ENCODE results near the gene CSRP1.
A peak's percentile ranks its signal among the peaks of the same experiment; 100 is the strongest.

The CSRP1 gene

GRCh38 chr1:201511941-201512539 is 5.1 kb upstream of the CSRP1 start:
- peak; percentile 77 for DNase-seq

- no peak for DNase-seq
Observed at GRCh38 chr1:201511396-201511940, 4.5 kb upstream of the CSRP1 start.

GRCh38 chr1:201510734-201511133 is 3.8 kb upstream of the CSRP1 start:
- no peak for DNase-seq

- no peak for DNase-seq
Observed at GRCh38 chr1:201509601-201510374, 2.9 kb upstream of the CSRP1 start.

GRCh38 chr1:201508809-201509208 is 1.9 kb upstream of the CSRP1 start:
- no peak for DNase-seq

GRCh38 chr1:201507360-201507675 is 395 bp upstream of the CSRP1 start:
- no peak for DNase-seq

GRCh38 chr1:201506092-201506491 is 831 bp downstream of the CSRP1 start:
- no peak for DNase-seq

- DNase-seq, result no peak
Observed at GRCh38 chr1:201505503-201505890, 1.4 kb downstream of the CSRP1 start.

GRCh38 chr1:201504799-201505502 is 2.0 kb downstream of the CSRP1 start:
- no peak for DNase-seq

- no peak for DNase-seq
Observed at GRCh38 chr1:201504179-201504631, 2.7 kb downstream of the CSRP1 start.

- no peak for DNase-seq
Observed at GRCh38 chr1:201503397-201504176, 3.3 kb downstream of the CSRP1 start.

- DNase-seq, result no peak
Observed at GRCh38 chr1:201502511-201502857, 4.4 kb downstream of the CSRP1 start.

- DNase-seq, result no peak
Observed at GRCh38 chr1:201501812-201502510, 5.0 kb downstream of the CSRP1 start.

GRCh38 chr1:201501144-201501543 is 5.8 kb downstream of the CSRP1 start:
- no peak for DNase-seq

GRCh38 chr1:201500670-201501120 is 6.2 kb downstream of the CSRP1 start:
- peak; percentile 86 for DNase-seq

- peak; percentile 94 for DNase-seq
Observed at GRCh38 chr1:201499795-201500669, 6.9 kb downstream of the CSRP1 start.

- DNase-seq, result no peak
Observed at GRCh38 chr1:201499191-201499590, 7.7 kb downstream of the CSRP1 start.

- no peak for DNase-seq
Observed at GRCh38 chr1:201498621-201499020, 8.3 kb downstream of the CSRP1 start.

- DNase-seq, result no peak
Observed at GRCh38 chr1:201497935-201498509, 8.9 kb downstream of the CSRP1 start.

- no peak for DNase-seq
Observed at GRCh38 chr1:201496296-201496690, 10.6 kb downstream of the CSRP1 start.

Data from midbrain (tissue), 1 donor.